Measurements from ENCODE around the gene HERC6.
"Not testable (repeated sequence)": the region's sequence is repeated elsewhere in the genome, so short reads cannot be mapped to it uniquely, and the experiment has no call there.

The HERC6 gene

DNA sequence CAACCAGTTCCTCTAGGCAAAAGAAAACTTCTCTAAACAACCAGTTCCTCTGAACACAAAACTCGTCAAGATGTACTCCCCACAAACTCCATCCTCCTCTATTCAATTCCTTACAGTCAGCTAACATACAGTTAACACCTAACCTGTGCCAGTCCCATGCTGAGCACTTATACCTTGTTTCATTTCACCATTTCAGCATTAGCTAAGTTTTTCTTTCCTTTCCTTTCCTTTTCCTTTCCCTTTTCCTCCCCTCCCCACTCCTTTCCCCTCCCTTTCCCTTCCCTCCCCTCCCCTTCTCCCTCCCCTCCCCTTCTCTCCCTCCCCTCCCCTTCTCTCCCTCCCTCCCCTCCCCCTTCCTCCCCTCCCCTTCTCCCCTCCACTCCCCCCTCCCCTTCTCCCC lies 13.1 kb downstream of the HERC6 start:
- no peak for DNase-seq

GRCh38 chr4:88396681-88397080 lies 18.0 kb downstream of the HERC6 start:
- no peak for DNase-seq

- no peak for DNase-seq
Measured at GRCh38 chr4:88398381-88398780, 19.7 kb downstream of the HERC6 start.

GRCh38 chr4:88409206-88409605 lies 30.6 kb downstream of the HERC6 start:
- no peak for DNase-seq

DNA sequence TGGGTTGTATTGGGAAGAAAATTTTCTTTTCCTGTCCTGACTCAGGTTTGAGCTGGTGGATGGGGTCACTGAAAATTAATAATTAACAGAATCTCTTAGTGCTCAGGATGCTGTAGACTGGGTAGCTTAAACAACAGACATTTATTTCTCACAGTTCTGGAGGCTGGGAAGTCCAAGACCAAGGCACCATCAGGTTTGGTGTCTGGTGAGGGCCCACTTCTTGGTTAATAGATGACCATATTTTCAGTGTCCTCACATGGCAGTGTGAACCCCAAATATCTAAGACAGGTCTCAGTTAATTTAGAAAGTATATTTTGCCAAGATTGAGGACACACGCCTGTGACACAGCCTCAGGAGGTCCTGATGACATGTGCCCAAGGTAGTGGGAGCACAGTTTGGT lies 31.1 kb downstream of the HERC6 start:
- DNase-seq = no peak

GRCh38 chr4:88411491-88412096 lies 32.9 kb downstream of the HERC6 start:
- no peak for DNase-seq

- no peak for DNase-seq
Measured at GRCh38 chr4:88413801-88414200, 35.1 kb downstream of the HERC6 start.

GRCh38 chr4:88414755-88415154 lies 36.1 kb downstream of the HERC6 start:
- DNase-seq = no peak

DNA sequence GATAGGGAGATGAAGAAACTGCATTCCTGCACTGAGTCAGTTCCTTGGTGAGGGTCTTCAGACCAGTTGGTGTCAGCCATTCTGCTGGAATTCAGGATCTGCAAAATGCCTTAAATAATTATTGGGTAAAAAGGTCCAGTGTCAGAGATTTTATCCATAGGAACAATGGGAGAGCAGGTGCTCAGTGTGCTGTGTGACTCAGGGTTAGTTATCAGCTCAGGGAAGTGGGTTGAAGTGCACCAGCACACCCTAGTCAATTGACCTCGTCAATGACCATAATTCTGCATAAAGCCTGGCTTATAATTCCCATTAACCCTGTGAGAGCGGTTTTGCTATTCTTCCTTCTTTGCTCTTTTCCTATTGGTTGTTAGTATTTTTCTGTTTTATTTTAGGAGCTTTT lies 37.3 kb downstream of the HERC6 start:
- DNase-seq = no peak

DNA sequence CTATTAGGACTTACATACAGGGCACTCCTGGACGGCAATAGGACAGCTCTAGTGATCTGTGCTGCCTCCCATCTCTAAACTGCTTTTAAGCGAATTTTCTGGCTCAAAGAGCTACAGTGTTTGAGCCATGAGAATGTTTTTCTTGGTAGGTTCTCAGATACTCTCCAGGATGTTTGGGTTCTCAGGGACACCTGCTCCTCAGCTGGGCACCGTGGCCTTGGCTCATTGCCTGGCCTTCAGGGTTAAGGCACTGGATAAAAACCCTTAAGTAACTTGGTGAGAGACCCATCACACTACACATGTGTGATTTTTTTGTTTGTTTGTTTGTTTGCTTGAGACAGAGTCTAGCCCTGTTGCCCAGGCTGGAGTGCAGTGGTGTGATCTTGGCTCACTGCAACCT lies 39.8 kb downstream of the HERC6 start:
- no peak for DNase-seq

- DNase-seq = no peak
Measured at GRCh38 chr4:88419874-88420273, 41.2 kb downstream of the HERC6 start.

DNA sequence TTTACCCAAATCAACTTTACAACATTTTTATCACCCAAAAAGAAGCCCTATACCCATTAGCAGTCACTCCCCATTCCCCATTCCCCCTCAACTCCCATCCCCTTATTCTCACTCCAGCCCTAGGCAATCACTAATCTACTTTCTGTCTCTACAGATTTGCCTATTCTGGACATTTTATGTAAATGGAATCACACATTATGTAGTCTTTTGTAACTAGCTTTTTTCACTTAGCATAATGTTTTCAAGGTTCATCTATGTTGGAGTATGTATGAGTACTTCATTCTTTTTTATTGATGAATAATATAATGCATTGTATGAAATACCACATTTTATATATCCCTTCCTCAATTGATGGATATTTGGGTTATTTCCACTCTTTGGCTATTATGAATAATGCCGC lies 42.2 kb downstream of the HERC6 start:
- no peak for DNase-seq

- no peak for DNase-seq
Measured at GRCh38 chr4:88422403-88422802, 43.8 kb downstream of the HERC6 start.

DNA sequence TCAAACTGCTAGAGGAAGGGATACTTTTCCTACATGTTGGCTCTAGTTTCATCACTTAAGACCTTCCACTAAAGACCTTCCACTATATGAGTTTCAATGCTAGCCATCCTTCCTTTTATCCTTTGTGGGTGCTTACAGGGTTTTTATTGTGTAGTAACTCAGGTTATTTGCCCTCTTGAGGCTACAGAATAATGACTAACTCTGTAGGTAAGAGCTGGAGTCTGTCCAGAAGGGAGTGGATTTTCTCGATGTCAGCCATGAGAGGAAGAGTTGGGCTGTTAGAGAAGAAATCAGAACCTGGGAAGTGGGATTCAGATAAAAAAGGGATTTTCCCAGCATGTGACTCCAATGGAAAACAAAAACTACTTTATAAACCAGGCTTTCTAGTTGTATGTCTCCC lies 50.7 kb downstream of the HERC6 start:
- no peak for DNase-seq

- no peak for DNase-seq
Measured at GRCh38 chr4:88435987-88436693, 57.5 kb downstream of the HERC6 start.

- not testable (repeated sequence) for DNase-seq
Measured at GRCh38 chr4:88437873-88438272, 59.2 kb downstream of the HERC6 start.

DNA sequence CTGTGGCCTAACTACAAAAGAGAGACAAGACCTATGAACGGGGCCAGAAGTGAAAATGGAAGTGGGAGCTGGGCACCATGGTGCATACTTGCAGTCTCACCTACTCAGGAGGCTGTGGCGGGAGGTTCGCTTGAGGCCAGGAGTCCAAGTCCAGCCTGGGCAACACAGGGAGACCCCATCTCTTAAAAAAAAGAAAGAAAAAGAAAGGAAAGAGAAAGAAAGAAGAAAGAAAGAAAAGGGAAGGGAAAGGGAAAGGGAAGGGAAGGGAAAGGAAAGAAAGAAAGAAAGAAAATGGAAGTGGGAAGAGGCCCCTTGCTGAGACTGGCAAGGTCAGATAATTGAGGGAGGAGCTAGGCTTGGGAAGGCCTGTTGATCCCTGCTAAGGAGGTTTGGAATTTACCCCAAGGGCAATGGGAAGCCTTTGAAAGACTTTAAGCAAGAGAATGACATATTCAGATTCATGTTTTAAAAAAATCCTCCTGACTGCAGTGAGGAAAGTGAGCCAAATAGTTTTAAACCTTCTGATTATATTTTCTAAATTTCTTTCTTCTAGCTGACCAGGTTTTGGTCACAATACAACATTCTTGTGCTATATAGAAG lies 60.6 kb downstream of the HERC6 start:
- DNase-seq = no peak

GRCh38 chr4:88440146-88440545 lies 61.5 kb downstream of the HERC6 start:
- no peak for DNase-seq

- no peak for DNase-seq
Measured at GRCh38 chr4:88441696-88442095, 63.0 kb downstream of the HERC6 start.

- DNase-seq = no peak
Measured at GRCh38 chr4:88442689-88443191, 64.1 kb downstream of the HERC6 start.

- DNase-seq = no peak
Measured at GRCh38 chr4:88443486-88443885, 64.8 kb downstream of the HERC6 start.

GRCh38 chr4:88445252-88445651 lies 66.6 kb downstream of the HERC6 start:
- DNase-seq = no peak

- no peak for DNase-seq
Measured at GRCh38 chr4:88446124-88446523, 67.5 kb downstream of the HERC6 start.

GRCh38 chr4:88447371-88448095 lies 68.9 kb downstream of the HERC6 start:
- no peak for DNase-seq
